ENCODE measurements around the gene THYN1. TPM values are rescaled to one million over a fixed set of nuclear protein-coding genes. Genes with fewer than 3 reads are reported as not detected.

THYN1 gene
- total RNA-seq, 1 donor from 2014 or later = 33.9 TPM

GRCh38 chr11:134248910-134249480 is 4.2 kb downstream of the THYN1 start:
- no peak overlapping the region for H3K27ac Mint-ChIP-seq (ENCODE audit: unreplicated experiment)
- TF ChIP-seq CTCF (IDR thresholded peaks at IDR 0.05) = no peak
- peaks cover 33% of the 10 kb centered on the region for H3K36me3 Mint-ChIP-seq (ENCODE audit: unreplicated experiment)
- no peak for DNase-seq (ENCODE audit: extremely low spot score, unreplicated experiment)
- no peaks in the 10 kb centered on the region for H3K27me3 Mint-ChIP-seq (ENCODE audit: unreplicated experiment)
- H3K9me3 Mint-ChIP-seq (ENCODE audit: unreplicated experiment) = no peaks in the 10 kb centered on the region
- H3K4me3 Mint-ChIP-seq (ENCODE audit: unreplicated experiment) = no peak overlapping the region
- H3K4me1 Mint-ChIP-seq (ENCODE audit: unreplicated experiment) = peaks cover 12% of the 10 kb centered on the region

- H3K36me3 Mint-ChIP-seq (ENCODE audit: unreplicated experiment) = peaks cover 43% of the 10 kb centered on the region
- no peak for DNase-seq (ENCODE audit: extremely low spot score, unreplicated experiment)
- peaks cover 1% of the 10 kb centered on the region for H3K4me1 Mint-ChIP-seq (ENCODE audit: unreplicated experiment)
- no peaks in the 10 kb centered on the region for H3K9me3 Mint-ChIP-seq (ENCODE audit: unreplicated experiment)
- H3K27ac Mint-ChIP-seq (ENCODE audit: unreplicated experiment) = no peak overlapping the region
- no peak overlapping the region for H3K4me3 Mint-ChIP-seq (ENCODE audit: unreplicated experiment)
- TF ChIP-seq CTCF (IDR thresholded peaks at IDR 0.05) = no peak
- no peaks in the 10 kb centered on the region for H3K27me3 Mint-ChIP-seq (ENCODE audit: unreplicated experiment)
Observed at GRCh38 chr11:134246678-134247077, 6.5 kb downstream of the THYN1 start.

- Mint-ChIP-seq H3K36me3 (ENCODE audit: unreplicated experiment) (peaks cover 43% of the 10 kb centered on the region), H3K9me3 (ENCODE audit: unreplicated experiment) (no peaks in the 10 kb centered on the region), H3K27ac (ENCODE audit: unreplicated experiment) (no peak overlapping the region), H3K4me3 (ENCODE audit: unreplicated experiment) (no peak overlapping the region), H3K4me1 (ENCODE audit: unreplicated experiment) (no peaks in the 10 kb centered on the region), H3K27me3 (ENCODE audit: unreplicated experiment) (no peaks in the 10 kb centered on the region)
- no peak for TF ChIP-seq CTCF (IDR thresholded peaks at IDR 0.05)
- no peak for DNase-seq (ENCODE audit: extremely low spot score, unreplicated experiment)
Observed at GRCh38 chr11:134246100-134246499, 7.1 kb downstream of the THYN1 start.

GRCh38 chr11:134245434-134245833 is 7.7 kb downstream of the THYN1 start:
- Mint-ChIP-seq H3K9me3 (ENCODE audit: unreplicated experiment) (no peaks in the 10 kb centered on the region), H3K27ac (ENCODE audit: unreplicated experiment) (no peak overlapping the region), H3K27me3 (ENCODE audit: unreplicated experiment) (no peaks in the 10 kb centered on the region), H3K36me3 (ENCODE audit: unreplicated experiment) (peaks cover 43% of the 10 kb centered on the region), H3K4me1 (ENCODE audit: unreplicated experiment) (no peaks in the 10 kb centered on the region), H3K4me3 (ENCODE audit: unreplicated experiment) (no peak overlapping the region)
- TF ChIP-seq CTCF (IDR thresholded peaks at IDR 0.05) = no peak
- no peak for DNase-seq (ENCODE audit: extremely low spot score, unreplicated experiment)

GRCh38 chr11:134244593-134244992 is 8.6 kb downstream of the THYN1 start:
- DNase-seq (ENCODE audit: extremely low spot score, unreplicated experiment) = no peak
- Mint-ChIP-seq H3K27me3 (ENCODE audit: unreplicated experiment) (no peaks in the 10 kb centered on the region), H3K4me3 (ENCODE audit: unreplicated experiment) (no peak overlapping the region), H3K36me3 (ENCODE audit: unreplicated experiment) (peaks cover 48% of the 10 kb centered on the region), H3K9me3 (ENCODE audit: unreplicated experiment) (no peaks in the 10 kb centered on the region), H3K4me1 (ENCODE audit: unreplicated experiment) (no peaks in the 10 kb centered on the region), H3K27ac (ENCODE audit: unreplicated experiment) (no peak overlapping the region)
- peak; percentile 41 for TF ChIP-seq CTCF (IDR thresholded peaks at IDR 0.05)

Measured in osteocyte (in vitro differentiated cells).